GM12891 (cell line): Measurements from ENCODE around the gene AVPR1B.

Experiments used
- PAX5 ChIP-seq: IDR thresholded peaks from 2 replicates; pipeline ENCODE4 v1.6.1; 2011; ENCODE audit warnings: low read length, moderate library complexity, mild to moderate bottlenecking; ENCODE audit not compliant: insufficient read depth, severe bottlenecking
- POLR2A ChIP-seq: IDR thresholded peaks from 2 replicates; pipeline ENCODE4 v1.6.1; 2011; ENCODE audit warnings: low read depth, low read length, control low read depth
- POLR2AphosphoS5 ChIP-seq: IDR thresholded peaks from 2 replicates; pipeline ENCODE4 v1.6.1; 2011; ENCODE audit warnings: low read depth, low read length, control low read depth
- SPI1 ChIP-seq: IDR thresholded peaks from 2 replicates; pipeline ENCODE4 v1.6.1; 2011; ENCODE audit warnings: low read depth, low read length, control low read depth
- TAF1 ChIP-seq: IDR thresholded peaks from 2 replicates; pipeline ENCODE4 v1.6.1; 2011; ENCODE audit warnings: low read depth, low read length, control low read depth

DNA sequence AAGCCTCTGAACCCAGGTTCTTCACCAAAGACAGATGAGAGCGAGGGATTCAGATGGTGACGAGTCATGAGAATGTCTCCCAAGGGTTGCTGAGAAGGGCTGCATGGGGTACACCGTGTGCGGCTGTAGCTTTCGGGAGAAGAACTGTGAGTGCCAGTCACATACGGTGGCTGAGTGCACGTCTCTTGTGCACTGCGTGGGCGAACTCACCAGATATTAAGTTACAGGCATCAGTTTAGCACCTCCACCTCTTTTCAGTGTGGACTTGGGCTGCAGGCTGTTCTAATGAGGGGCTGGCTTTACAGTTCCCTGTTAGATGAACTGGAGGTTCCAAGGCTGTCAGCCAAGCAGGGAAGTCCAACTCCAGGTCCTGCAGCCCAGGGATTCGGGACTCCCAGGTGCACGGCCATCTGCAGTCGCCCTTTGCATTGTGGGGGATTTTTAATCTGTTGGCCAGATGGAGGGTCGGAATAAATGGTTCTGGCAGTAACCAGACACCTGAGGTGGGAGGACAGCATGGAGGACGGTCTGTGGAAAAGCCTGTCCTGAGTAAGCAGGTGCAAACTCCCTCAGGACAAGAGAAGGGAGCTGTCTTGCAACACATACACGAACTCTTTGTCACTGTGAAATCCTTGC is 26.5 kb upstream of the AVPR1B start:
- TF ChIP-seq POLR2A (no peak), TAF1 (no peak), POLR2AphosphoS5 (no peak), SPI1 (no peak), PAX5 (no peak)
